Astrocyte (in vitro differentiated cells and primary cell): Measurements from ENCODE around the gene ZNF622. TPM values are rescaled to one million over a fixed set of nuclear protein-coding genes. Genes with fewer than 3 reads are reported as not detected.

ENCODE experiments used
- DNase-seq: peaks from one replicate; pipeline ENCODE4 v3.0.0-alpha.2; 2010; ENCODE audit warnings: low read depth
- FAIRE-seq: peaks from 2 replicates; lab custom pipeline; 2011; peaks lifted over from hg19 to GRCh38; lab: Jason Lieb, UNC
- H2AFZ ChIP-seq: 2 replicates; pipeline ENCODE4 v1.6.0; 2012; ENCODE audit warnings: low read depth, low read length, inconsistent platforms
- H3K27ac ChIP-seq: 2 replicates; pipeline ENCODE4 v1.5.1; 2011; ENCODE audit warnings: low read depth, low read length, inconsistent platforms
- H3K27me3 ChIP-seq: 2 replicates; pipeline ENCODE4 v1.6.0; 2011; ENCODE audit warnings: low read length, inconsistent platforms; ENCODE audit not compliant: insufficient read depth
- H3K36me3 ChIP-seq: 2 replicates; pipeline ENCODE4 v1.5.1; 2011; ENCODE audit warnings: low read length, inconsistent platforms; ENCODE audit not compliant: insufficient read depth
- H3K4me1 ChIP-seq: 2 replicates; pipeline ENCODE4 v1.5.1; 2011; ENCODE audit warnings: low read length, inconsistent platforms; ENCODE audit not compliant: insufficient read depth
- H3K4me2 ChIP-seq: 2 replicates; pipeline ENCODE4 v1.6.0; 2012; ENCODE audit warnings: low read length, inconsistent platforms
- H3K4me3 ChIP-seq: 2 replicates; pipeline ENCODE4 v1.5.1; 2011; ENCODE audit warnings: low read depth, mild to moderate bottlenecking, low read length, inconsistent platforms; ENCODE audit not compliant: insufficient read depth
- H3K79me2 ChIP-seq: 2 replicates; pipeline ENCODE4 v1.6.0; 2012; ENCODE audit warnings: mild to moderate bottlenecking, low read length, inconsistent platforms; ENCODE audit not compliant: insufficient read depth
- H3K9ac ChIP-seq: 2 replicates; pipeline ENCODE4 v1.6.0; 2012; ENCODE audit warnings: mild to moderate bottlenecking, low read length, inconsistent platforms
- H3K9me3 ChIP-seq: 2 replicates; pipeline ENCODE4 v1.5.1; 2012; ENCODE audit warnings: low read depth, mild to moderate bottlenecking, low read length, inconsistent platforms; ENCODE audit not compliant: insufficient read depth
- H4K20me1 ChIP-seq: 2 replicates; pipeline ENCODE4 v1.6.0; 2012; ENCODE audit warnings: low read length, inconsistent platforms; ENCODE audit not compliant: insufficient read depth
- H3K27ac Mint-ChIP-seq: one replicate; pipeline ENCODE4 v1.8.0; 2021; ENCODE audit warnings: mild to moderate bottlenecking, mixed read lengths; ENCODE audit not compliant: unreplicated experiment
- H3K27me3 Mint-ChIP-seq: one replicate; pipeline ENCODE4 v1.8.0; 2021; ENCODE audit warnings: low read depth, mixed read lengths; ENCODE audit not compliant: unreplicated experiment
- H3K36me3 Mint-ChIP-seq: one replicate; pipeline ENCODE4 v1.8.0; 2021; ENCODE audit warnings: low read depth, mixed read lengths; ENCODE audit not compliant: unreplicated experiment
- H3K4me1 Mint-ChIP-seq: one replicate; pipeline ENCODE4 v1.8.0; 2021; ENCODE audit warnings: low read depth, mixed read lengths; ENCODE audit not compliant: unreplicated experiment
- H3K4me3 Mint-ChIP-seq: one replicate; pipeline ENCODE4 v1.8.0; 2021; ENCODE audit warnings: mild to moderate bottlenecking, moderate library complexity, mixed read lengths; ENCODE audit not compliant: unreplicated experiment
- H3K9me3 Mint-ChIP-seq: one replicate; pipeline ENCODE4 v1.8.0; 2021; ENCODE audit warnings: mild to moderate bottlenecking, mixed read lengths; ENCODE audit not compliant: unreplicated experiment
- CTCF ChIP-seq: IDR thresholded peaks from 2 replicates; pipeline ENCODE4 v1.5.1; 2011; ENCODE audit warnings: low read depth, mild to moderate bottlenecking, inconsistent platforms, low read length, moderate library complexity; ENCODE audit not compliant: insufficient read depth
- EZH2 ChIP-seq: IDR thresholded peaks from 2 replicates; pipeline ENCODE4 v1.6.1; 2012; ENCODE audit warnings: mild to moderate bottlenecking, low read length, inconsistent platforms; ENCODE audit not compliant: insufficient read depth
- total RNA-seq: library from RNA; stranded (reverse); gene quantifications from 2 replicates; pipeline ENCODE4 v1.2.1, GENCODE V29; 2021

ZNF622 gene
- total RNA-seq, 1 donor from 2014 or later = 56.4 TPM

GRCh38 chr5:16410338-16410737 is 55.3 kb downstream of the ZNF622 start:
- peaks cover 3% of the 10 kb centered on the region for H3K9me3 Mint-ChIP-seq
- H3K4me1 ChIP-seq = peaks cover 12% of the 10 kb centered on the region
- DNase-seq (no peak), FAIRE-seq (no peak)
- H3K79me2 ChIP-seq = no peaks in the 10 kb centered on the region
- no peaks in the 10 kb centered on the region for H3K27me3 Mint-ChIP-seq
- H3K36me3 ChIP-seq = no peaks in the 10 kb centered on the region
- no peak overlapping the region for H3K4me2 ChIP-seq
- H3K9ac ChIP-seq = no peak overlapping the region
- H3K4me3 ChIP-seq = no peak overlapping the region
- peaks cover 22% of the 10 kb centered on the region for H3K4me1 Mint-ChIP-seq
- H3K27me3 ChIP-seq = no peaks in the 10 kb centered on the region
- no peak overlapping the region for H3K27ac Mint-ChIP-seq
- no peak overlapping the region for H2AFZ ChIP-seq
- TF ChIP-seq CTCF = no peak
- no peak for TF ChIP-seq EZH2
- H4K20me1 ChIP-seq = no peaks in the 10 kb centered on the region
- H3K4me3 Mint-ChIP-seq = no peak overlapping the region
- H3K27ac ChIP-seq = no peak overlapping the region
- H3K36me3 Mint-ChIP-seq = no peaks in the 10 kb centered on the region
- H3K9me3 ChIP-seq = no peaks in the 10 kb centered on the region

- Histone ChIP-seq H3K27ac (no peak overlapping the region), H2AFZ (no peak overlapping the region), H3K4me2 (no peak overlapping the region), H3K36me3 (no peaks in the 10 kb centered on the region), H3K79me2 (no peaks in the 10 kb centered on the region), H3K4me3 (no peak overlapping the region), H3K9me3 (no peaks in the 10 kb centered on the region), H4K20me1 (no peaks in the 10 kb centered on the region), H3K4me1 (peaks cover 6% of the 10 kb centered on the region), H3K9ac (no peak overlapping the region), H3K27me3 (no peaks in the 10 kb centered on the region)
- Mint-ChIP-seq H3K9me3 (peaks cover 3% of the 10 kb centered on the region), H3K27me3 (no peaks in the 10 kb centered on the region), H3K27ac (no peak overlapping the region), H3K36me3 (no peaks in the 10 kb centered on the region), H3K4me3 (no peak overlapping the region), H3K4me1 (peaks cover 4% of the 10 kb centered on the region)
- DNase-seq (no peak), FAIRE-seq (no peak)
- TF ChIP-seq CTCF (no peak), EZH2 (no peak)
Measured at GRCh38 chr5:16406630-16407029, 59.0 kb downstream of the ZNF622 start.

GRCh38 chr5:16406023-16406422 is 59.6 kb downstream of the ZNF622 start:
- Histone ChIP-seq H3K9me3 (no peaks in the 10 kb centered on the region), H3K4me1 (no peaks in the 10 kb centered on the region), H3K36me3 (no peaks in the 10 kb centered on the region), H2AFZ (no peak overlapping the region), H3K27ac (no peak overlapping the region), H3K9ac (no peak overlapping the region), H3K4me3 (no peak overlapping the region), H3K4me2 (no peak overlapping the region), H3K79me2 (no peaks in the 10 kb centered on the region), H3K27me3 (no peaks in the 10 kb centered on the region), H4K20me1 (no peaks in the 10 kb centered on the region)
- H3K36me3 Mint-ChIP-seq = no peaks in the 10 kb centered on the region
- H3K4me3 Mint-ChIP-seq = no peak overlapping the region
- no peak overlapping the region for H3K27ac Mint-ChIP-seq
- FAIRE-seq (no peak), DNase-seq (no peak)
- H3K9me3 Mint-ChIP-seq = peaks cover 3% of the 10 kb centered on the region
- no peaks in the 10 kb centered on the region for H3K27me3 Mint-ChIP-seq
- no peaks in the 10 kb centered on the region for H3K4me1 Mint-ChIP-seq
- TF ChIP-seq CTCF = no peak

Other genes starting within 250 kb of the ZNF622 start
- 0.98 and 1.5 TPM in 2 replicates for gene RETREG1, start 151.2 kb upstream of the ZNF622 start, total RNA-seq